Right forelimb (tissue), 1 donor: ENCODE measurements around the gene CD1E.
"Not testable (repeated sequence)": the region's sequence is repeated elsewhere in the genome, so short reads cannot be mapped to it uniquely, and the experiment has no call there.

ENCODE experiments used
- DNase-seq: peaks from one replicate; pipeline ENCODE4 v3.0.0-alpha.2; 2018

CD1E gene

GRCh38 chr1:158362941-158363340, 9.2 kb downstream of the CD1E start:
- DNase-seq, result no peak

DNA sequence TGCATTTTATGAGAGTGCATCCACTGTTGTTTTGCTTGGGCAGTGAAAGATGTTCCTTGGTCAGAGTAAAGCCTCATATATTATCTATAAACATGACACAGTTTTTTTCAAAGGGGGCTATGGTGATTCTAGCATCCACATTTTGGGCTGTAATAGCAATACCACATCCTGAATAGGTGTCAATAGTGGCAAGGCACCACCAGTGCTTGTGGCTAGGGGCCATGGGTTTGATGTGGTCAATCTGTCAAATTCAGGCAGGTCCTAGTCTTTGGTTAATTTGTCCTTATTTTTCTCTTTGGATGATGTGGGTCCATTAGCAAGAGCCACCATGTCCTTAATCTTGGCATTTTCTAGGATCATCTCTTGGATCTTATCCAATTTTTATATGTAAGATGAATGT, 13.1 kb downstream of the CD1E start:
- DNase-seq, result no peak

GRCh38 chr1:158371188-158371953, 17.7 kb downstream of the CD1E start:
- DNase-seq, result no peak

- DNase-seq, result not testable (repeated sequence)
Observed at GRCh38 chr1:158374101-158374500, 20.4 kb downstream of the CD1E start.

- DNase-seq, result no peak
Observed at GRCh38 chr1:158374860-158375259, 21.2 kb downstream of the CD1E start.

- DNase-seq, result no peak
Observed at GRCh38 chr1:158390331-158390730, 36.6 kb downstream of the CD1E start.

DNA sequence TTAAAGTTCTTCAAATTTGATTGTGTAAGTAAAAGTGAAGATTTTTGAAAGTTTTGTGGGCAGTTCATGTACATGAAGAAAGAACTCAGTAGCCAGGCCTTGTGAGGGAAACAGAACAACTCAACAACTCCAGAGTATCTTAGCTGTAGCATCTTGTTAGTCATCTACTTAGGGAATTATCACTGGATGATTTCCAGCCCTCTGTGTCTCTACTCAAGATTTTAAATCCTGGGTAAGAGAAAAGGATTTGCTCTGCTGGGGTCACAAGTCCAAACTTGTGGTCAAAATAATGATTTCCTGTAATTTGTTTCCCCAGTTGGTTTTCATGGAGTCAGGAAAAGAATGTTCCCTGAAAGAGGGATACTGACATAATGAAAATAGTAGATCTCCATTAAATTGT, 37.4 kb downstream of the CD1E start:
- no peak for DNase-seq

DNA sequence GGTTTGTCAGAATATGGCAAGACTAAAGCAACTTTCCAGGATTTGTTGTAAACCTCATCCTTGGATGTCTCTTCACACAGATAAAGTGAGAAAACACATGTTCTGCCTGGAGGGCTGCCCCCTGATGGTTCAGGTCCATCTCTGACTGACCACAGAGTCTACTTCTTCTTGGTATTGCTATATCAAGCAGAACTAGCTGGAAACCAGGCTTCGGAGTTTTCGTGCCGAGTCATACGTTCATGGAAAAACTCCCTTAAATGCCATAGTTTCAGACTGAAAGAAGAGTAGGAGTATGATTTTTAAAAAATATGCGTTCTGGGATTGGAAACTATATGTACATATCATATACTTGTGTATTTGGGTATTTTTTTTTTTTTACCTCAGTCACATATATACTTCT, 39.8 kb downstream of the CD1E start:
- DNase-seq, result no peak

- no peak for DNase-seq
Observed at GRCh38 chr1:158396646-158397045, 43.0 kb downstream of the CD1E start.

DNA sequence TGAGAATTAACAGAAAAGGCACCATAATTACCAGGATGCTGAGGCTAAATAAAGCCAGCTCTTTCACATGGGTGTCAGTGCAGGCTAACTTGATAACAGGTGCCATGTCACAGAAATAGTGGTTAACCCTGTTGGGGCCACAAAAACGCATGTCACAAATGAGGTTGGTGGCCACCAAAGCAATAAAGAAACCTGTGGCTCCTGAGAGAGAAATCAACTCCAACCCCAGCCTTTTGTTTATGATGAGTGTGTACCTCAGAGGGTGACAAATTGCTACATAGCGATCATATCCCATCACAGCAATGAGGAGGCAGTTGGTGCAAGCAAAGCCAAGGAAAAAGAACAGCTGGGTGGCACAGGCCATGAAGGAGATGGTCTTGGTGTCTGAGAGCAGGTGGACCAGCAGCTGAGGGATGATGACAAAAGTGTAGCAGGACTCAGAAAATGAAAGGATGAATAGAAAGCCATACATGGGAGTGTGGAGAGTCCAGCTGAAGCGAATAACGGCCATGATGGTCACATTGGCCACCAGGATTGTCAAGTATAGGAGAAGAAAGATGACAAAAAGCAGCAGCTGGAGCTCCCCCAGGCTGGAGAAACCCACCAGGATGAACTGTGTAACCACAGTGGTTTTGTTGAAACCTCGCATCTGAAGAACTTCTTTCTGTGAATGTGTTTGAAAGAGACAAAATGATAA, 45.3 kb downstream of the CD1E start, which contains the start of gene OR10T2:
Gene OR10T2, minus strand, starts transcription at position 649 of the 697 bp plus-strand sequence. Its CDS starts 0 bp downstream, at position 649.
- no peak for DNase-seq

- DNase-seq, result no peak
Observed at GRCh38 chr1:158400871-158401270, 47.2 kb downstream of the CD1E start.

DNA sequence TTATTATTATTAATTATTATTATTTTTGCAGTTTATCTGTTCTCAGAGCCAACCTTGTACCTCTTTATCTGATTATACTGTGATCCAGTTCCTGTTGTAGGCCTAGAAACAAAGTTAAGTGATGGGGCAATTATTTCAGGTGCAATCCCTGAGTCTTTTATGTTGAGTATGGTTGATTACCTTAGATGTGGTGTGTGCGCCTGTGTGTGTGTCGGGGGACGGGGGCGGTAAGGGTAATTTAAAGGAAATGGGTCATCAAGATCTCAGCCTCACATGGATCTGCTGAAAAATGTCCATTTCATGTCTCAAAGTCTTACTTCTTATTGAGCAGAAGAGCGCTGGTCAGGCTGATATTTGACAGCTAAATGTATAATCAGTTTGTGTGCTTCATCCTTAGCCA, 53.4 kb downstream of the CD1E start:
- DNase-seq, result no peak
